HepG2 (cell line): ENCODE measurements around the gene SCIN.

Experiments
- ELF1 ChIP-seq: sonication (generic); formaldehyde crosslinking; IDR thresholded peaks from 2 replicates; pipeline ENCODE4 v1.4.0; 2020; ENCODE audit warnings: missing genetic modification reagents
- FLYWCH1 ChIP-seq: sonication (generic); formaldehyde crosslinking; IDR thresholded peaks from 2 replicates; pipeline ENCODE4 v1.8.1; 2023; ENCODE audit warnings: mild to moderate bottlenecking, missing genetic modification reagents
- MED8 ChIP-seq: sonication (generic); formaldehyde crosslinking; IDR thresholded peaks from 2 replicates; pipeline ENCODE4 v1.8.1; 2023; ENCODE audit warnings: mild to moderate bottlenecking, missing genetic modification reagents; ENCODE audit not compliant: insufficient replicate concordance
- MYC ChIP-seq: sonication (generic); formaldehyde crosslinking; IDR thresholded peaks from 2 replicates; pipeline ENCODE4 v1.9.0; 2021; ENCODE audit warnings: missing genetic modification reagents, borderline replicate concordance
- NR3C1 ChIP-seq: sonication (generic); formaldehyde crosslinking; IDR thresholded peaks from 2 replicates; pipeline ENCODE4 v1.4.0; 2020; ENCODE audit warnings: missing genetic modification reagents
- ZKSCAN1 ChIP-seq: fragments of 150-350 bp; IDR thresholded peaks from 2 replicates; pipeline ENCODE4 v1.6.1; 2014; ENCODE audit warnings: low read length
- TF ChIP-seq, protein P1 (sequence below): sonication (generic); formaldehyde crosslinking; IDR thresholded peaks from 2 replicates; pipeline ENCODE4 v1.5.1; 2020; ENCODE audit warnings: missing genetic modification reagents, mild to moderate bottlenecking, borderline replicate concordance
- TF ChIP-seq, protein P2 (sequence below): IDR thresholded peaks from 2 replicates; pipeline ENCODE4 v1.6.1; 2012; ENCODE audit warnings: inconsistent platforms

GRCh38 chr7:12524794-12525386 is 45.6 kb upstream of the SCIN start:
- TF ChIP-seq FLYWCH1 (CRISPR knock-in tag) (no peak), NR3C1 (no peak), ZKSCAN1 (no peak), ELF1 (CRISPR knock-in tag) (no peak), MED8 (no peak), MYC (CRISPR knock-in tag) (no peak)
- TF ChIP-seq, protein P1, sequence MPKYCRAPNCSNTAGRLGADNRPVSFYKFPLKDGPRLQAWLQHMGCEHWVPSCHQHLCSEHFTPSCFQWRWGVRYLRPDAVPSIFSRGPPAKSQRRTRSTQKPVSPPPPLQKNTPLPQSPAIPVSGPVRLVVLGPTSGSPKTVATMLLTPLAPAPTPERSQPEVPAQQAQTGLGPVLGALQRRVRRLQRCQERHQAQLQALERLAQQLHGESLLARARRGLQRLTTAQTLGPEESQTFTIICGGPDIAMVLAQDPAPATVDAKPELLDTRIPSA (CRISPR knock-in tag) = no peak
- TF ChIP-seq, protein P2, sequence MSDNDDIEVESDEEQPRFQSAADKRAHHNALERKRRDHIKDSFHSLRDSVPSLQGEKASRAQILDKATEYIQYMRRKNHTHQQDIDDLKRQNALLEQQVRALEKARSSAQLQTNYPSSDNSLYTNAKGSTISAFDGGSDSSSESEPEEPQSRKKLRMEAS = no peak
